Measurements from ENCODE around the gene IGFN1.

DNA sequence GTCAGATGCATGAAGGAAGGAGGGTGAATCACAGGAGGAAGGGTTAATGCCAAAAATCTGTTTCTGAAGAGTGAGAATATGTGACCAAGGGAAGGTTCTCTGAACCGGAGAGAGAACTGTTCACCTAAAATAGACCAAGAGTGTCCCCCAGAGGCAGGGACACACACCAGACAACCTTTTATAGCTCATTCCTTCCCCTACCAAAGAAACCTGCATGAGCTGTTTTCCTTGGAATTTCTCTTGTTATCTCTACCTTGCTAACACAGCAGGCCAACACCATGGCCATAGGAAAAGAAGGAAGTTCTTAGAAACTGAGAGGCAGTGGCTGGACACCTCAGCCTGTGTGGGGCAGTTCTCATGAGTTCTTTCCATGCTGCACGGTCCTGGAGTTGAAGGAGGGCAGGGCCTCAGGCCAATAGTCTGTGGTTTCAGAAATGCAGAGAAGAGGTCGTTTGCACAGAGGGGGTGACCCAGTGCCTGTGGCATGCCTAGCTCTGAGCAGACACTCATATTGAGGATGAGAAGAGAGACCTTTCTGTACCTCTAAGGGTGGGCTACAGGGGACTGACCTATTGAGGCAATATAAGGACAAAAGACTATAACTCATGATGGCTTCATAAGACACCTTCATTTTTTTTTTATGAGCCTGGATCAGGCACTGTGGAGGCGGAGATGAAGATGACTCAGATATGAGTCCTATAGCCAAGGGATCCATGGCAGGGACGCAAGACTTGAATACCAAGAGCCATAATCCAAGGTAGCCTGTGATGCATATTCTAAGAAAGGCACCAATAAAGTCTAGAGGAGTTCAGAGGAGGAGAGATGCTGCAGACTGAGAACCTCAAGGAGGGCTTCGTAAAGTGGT lies 39.4 kb downstream of the IGFN1 start:
- TF ChIP-seq, protein P1, sequence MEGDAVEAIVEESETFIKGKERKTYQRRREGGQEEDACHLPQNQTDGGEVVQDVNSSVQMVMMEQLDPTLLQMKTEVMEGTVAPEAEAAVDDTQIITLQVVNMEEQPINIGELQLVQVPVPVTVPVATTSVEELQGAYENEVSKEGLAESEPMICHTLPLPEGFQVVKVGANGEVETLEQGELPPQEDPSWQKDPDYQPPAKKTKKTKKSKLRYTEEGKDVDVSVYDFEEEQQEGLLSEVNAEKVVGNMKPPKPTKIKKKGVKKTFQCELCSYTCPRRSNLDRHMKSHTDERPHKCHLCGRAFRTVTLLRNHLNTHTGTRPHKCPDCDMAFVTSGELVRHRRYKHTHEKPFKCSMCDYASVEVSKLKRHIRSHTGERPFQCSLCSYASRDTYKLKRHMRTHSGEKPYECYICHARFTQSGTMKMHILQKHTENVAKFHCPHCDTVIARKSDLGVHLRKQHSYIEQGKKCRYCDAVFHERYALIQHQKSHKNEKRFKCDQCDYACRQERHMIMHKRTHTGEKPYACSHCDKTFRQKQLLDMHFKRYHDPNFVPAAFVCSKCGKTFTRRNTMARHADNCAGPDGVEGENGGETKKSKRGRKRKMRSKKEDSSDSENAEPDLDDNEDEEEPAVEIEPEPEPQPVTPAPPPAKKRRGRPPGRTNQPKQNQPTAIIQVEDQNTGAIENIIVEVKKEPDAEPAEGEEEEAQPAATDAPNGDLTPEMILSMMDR (IDR thresholded peaks at IDR 0.05) = no peak
- TF ChIP-seq POLR2A (IDR thresholded peaks at IDR 0.05) = no peak
